Adipocyte (in vitro differentiated cells): Measurements from ENCODE around the gene TMEM184B.

Source experiments
- DNase-seq: peaks from one replicate; pipeline ENCODE4 v3.0.0-alpha.2; 2015; ENCODE audit warnings: low read depth
- H3K27me3 ChIP-seq: replicated peaks from 2 replicates; pipeline ENCODE4 v1.7.0; 2013; ENCODE audit warnings: mild to moderate bottlenecking, low read length, moderate library complexity; ENCODE audit not compliant: control insufficient read depth, insufficient read depth
- H3K36me3 ChIP-seq: 2 replicates; pipeline ENCODE4 v1.7.0; 2013; ENCODE audit warnings: low read length, mild to moderate bottlenecking, moderate library complexity; ENCODE audit not compliant: control insufficient read depth, insufficient read depth, severe bottlenecking
- H3K4me1 ChIP-seq: 2 replicates; pipeline ENCODE4 v1.7.0; 2013; ENCODE audit warnings: mild to moderate bottlenecking, low read length, moderate library complexity; ENCODE audit not compliant: control insufficient read depth, insufficient read depth
- H3K4me3 ChIP-seq: 2 replicates; pipeline ENCODE4 v1.7.0; 2013; ENCODE audit warnings: mild to moderate bottlenecking, low read length, moderate library complexity
- H3K9ac ChIP-seq: 2 replicates; pipeline ENCODE4 v1.7.0; 2013; ENCODE audit warnings: mild to moderate bottlenecking, low read length, moderate library complexity
- H3K9me3 ChIP-seq: 2 replicates; pipeline ENCODE4 v1.7.0; 2013; ENCODE audit warnings: mild to moderate bottlenecking, low read length, moderate library complexity; ENCODE audit not compliant: control insufficient read depth

Gene TMEM184B

GRCh38 chr22:38171927-38172831, 100.6 kb downstream of the TMEM184B start:
- DNase-seq: no peak
- H3K36me3 ChIP-seq: no peaks in the 10 kb centered on the region
- H3K9ac ChIP-seq: no peak overlapping the region
- no peaks in the 10 kb centered on the region for H3K27me3 ChIP-seq
- H3K4me3 ChIP-seq: no peak overlapping the region
- H3K9me3 ChIP-seq: no peaks in the 10 kb centered on the region
- peaks cover 9% of the 10 kb centered on the region for H3K4me1 ChIP-seq

DNA sequence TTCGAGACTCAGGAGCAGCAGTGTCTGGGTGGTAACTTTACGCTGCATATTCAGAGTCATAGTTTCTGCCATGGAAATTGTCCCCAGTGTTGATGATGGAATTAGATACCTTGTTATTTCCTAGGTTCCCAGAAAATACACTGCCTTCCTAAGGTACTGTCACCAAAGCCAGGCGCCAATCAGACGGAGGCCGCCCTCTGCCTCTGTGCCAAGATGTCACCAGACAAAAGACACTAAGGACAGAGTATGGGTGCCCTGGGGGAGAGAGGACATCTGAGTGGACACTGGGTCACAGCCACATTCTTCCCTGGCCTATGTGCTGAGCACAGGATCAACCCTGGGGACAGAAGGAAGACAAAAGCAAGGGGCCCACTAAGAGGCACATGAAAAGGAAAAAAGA, 102.3 kb downstream of the TMEM184B start:
- Histone ChIP-seq H3K4me3 (no peak overlapping the region), H3K27me3 (no peaks in the 10 kb centered on the region), H3K9ac (no peak overlapping the region), H3K9me3 (no peaks in the 10 kb centered on the region), H3K36me3 (peaks cover 4% of the 10 kb centered on the region), H3K4me1 (peaks cover 10% of the 10 kb centered on the region)
- DNase-seq: no peak
